ENCODE measurements around the gene SGPL1. TPM values are rescaled to one million over a fixed set of nuclear protein-coding genes. Genes with fewer than 3 reads are reported as not detected.

Gene SGPL1
- total RNA-seq, 1 experiment from 2014 or later, result 52.6 TPM

DNA sequence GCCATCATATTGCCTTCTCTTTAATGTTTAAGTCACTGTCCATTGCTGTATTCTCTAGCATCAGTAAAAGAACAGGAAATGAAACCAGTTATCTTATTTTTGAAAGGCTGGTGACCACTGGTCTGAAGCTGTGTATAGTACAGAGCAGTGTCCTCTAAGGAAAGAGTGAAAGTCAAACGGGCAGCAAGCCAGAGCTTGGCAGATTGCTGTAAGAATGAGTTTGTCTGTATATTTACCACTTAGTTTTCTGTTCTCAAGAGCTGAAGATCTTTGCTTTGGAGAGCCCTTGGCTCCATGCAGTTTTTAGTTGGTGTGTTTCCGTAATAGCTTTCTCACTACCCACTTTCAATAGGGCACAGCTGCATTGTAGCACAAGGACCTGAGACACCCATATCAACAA lies 40.7 kb downstream of the SGPL1 start:
- Histone ChIP-seq H3K79me2 (ENCODE audit: insufficient read depth, low read length) (no peaks in the 10 kb centered on the region), H3K4me1 (ENCODE audit: insufficient read depth, low read length) (no peaks in the 10 kb centered on the region), H4K91ac (ENCODE audit: insufficient read length, low read depth, low read length) (no peak overlapping the region), H2BK12ac (ENCODE audit: insufficient read length, low read depth, low read length) (no peak overlapping the region), H3K4ac (ENCODE audit: low read depth, low read length) (no peak overlapping the region), H2BK15ac (ENCODE audit: low read depth, low read length) (no peak overlapping the region), H3K9ac (ENCODE audit: extremely low read depth, insufficient read length, low read length) (no peak overlapping the region), H2BK120ac (ENCODE audit: low read depth, low read length, poor library complexity, severe bottlenecking) (no peak overlapping the region), H2BK20ac (ENCODE audit: low read depth, low read length, poor library complexity, severe bottlenecking) (no peak overlapping the region), H4K5ac (ENCODE audit: insufficient read length, low read depth, low read length) (no peak overlapping the region), H3K4me2 (ENCODE audit: insufficient read depth, insufficient read length, low read length) (no peak overlapping the region), H3K9me3 (ENCODE audit: control insufficient read depth, low read depth, low read length) (no peaks in the 10 kb centered on the region), H3K79me1 (ENCODE audit: insufficient read depth, low read depth, low read length, poor library complexity, severe bottlenecking) (no peaks in the 10 kb centered on the region), H3K18ac (ENCODE audit: insufficient read length, low read depth, low read length) (no peak overlapping the region), H3K23me2 (ENCODE audit: insufficient read length, low read depth, low read length, poor library complexity, severe bottlenecking) (no peaks in the 10 kb centered on the region), H2AFZ (ENCODE audit: low read length) (no peak overlapping the region), H3K56ac (ENCODE audit: insufficient read length, low read depth, low read length) (no peak overlapping the region), H3K27me3 (ENCODE audit: insufficient read depth, low read length) (no peaks in the 10 kb centered on the region), H2BK5ac (ENCODE audit: insufficient read length, low read length) (no peak overlapping the region), H3K14ac (ENCODE audit: insufficient read depth, low read length) (no peak overlapping the region), H4K20me1 (ENCODE audit: control insufficient read depth, insufficient read depth, insufficient read length) (no peaks in the 10 kb centered on the region), H2AK5ac (ENCODE audit: insufficient read length, low read length) (no peak overlapping the region), H4K8ac (replicated peaks; ENCODE audit: insufficient read length, low read depth, low read length) (no peak overlapping the region), H3T11ph (ENCODE audit: low read length) (no peak overlapping the region), H3K23ac (ENCODE audit: insufficient read length, low read depth, low read length) (no peak overlapping the region), H3K27ac (ENCODE audit: insufficient read length, low read depth, low read length) (no peak overlapping the region)
- H3K4me3 Mint-ChIP-seq, result no peak overlapping the region
- H3K9me3 Mint-ChIP-seq, result peaks cover 0 to 3% of the 10 kb centered on the region in 2 experiments; a peak in 2 of 5 replicates
- TF ChIP-seq, protein P1, sequence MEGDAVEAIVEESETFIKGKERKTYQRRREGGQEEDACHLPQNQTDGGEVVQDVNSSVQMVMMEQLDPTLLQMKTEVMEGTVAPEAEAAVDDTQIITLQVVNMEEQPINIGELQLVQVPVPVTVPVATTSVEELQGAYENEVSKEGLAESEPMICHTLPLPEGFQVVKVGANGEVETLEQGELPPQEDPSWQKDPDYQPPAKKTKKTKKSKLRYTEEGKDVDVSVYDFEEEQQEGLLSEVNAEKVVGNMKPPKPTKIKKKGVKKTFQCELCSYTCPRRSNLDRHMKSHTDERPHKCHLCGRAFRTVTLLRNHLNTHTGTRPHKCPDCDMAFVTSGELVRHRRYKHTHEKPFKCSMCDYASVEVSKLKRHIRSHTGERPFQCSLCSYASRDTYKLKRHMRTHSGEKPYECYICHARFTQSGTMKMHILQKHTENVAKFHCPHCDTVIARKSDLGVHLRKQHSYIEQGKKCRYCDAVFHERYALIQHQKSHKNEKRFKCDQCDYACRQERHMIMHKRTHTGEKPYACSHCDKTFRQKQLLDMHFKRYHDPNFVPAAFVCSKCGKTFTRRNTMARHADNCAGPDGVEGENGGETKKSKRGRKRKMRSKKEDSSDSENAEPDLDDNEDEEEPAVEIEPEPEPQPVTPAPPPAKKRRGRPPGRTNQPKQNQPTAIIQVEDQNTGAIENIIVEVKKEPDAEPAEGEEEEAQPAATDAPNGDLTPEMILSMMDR (conservative IDR thresholded peaks at IDR 0.05), result no peak
- no peak overlapping the region for H3K27ac Mint-ChIP-seq
- no CpG with 5 or more reads among the region's 2 CpGs for WGBS (ENCODE audit: extremely low coverage, insufficient read length, low lambda C conversion rate)
- no peaks in the 10 kb centered on the region for H3K4me1 Mint-ChIP-seq
- no peaks in the 10 kb centered on the region for H3K27me3 Mint-ChIP-seq (ENCODE audit: low read depth)
- no peak for DNase-seq
- H3K36me3 Mint-ChIP-seq (ENCODE audit: insufficient read depth in 1 of 3, low read depth in 3 of 3), result peaks cover 27 to 77% (median 50%) of the 10 kb centered on the region in 3 experiments
